ENCODE results near the gene FBXW8. TPM values are rescaled to one million over a fixed set of nuclear protein-coding genes. Genes with fewer than 3 reads are reported as not detected.

Gene FBXW8
- total RNA-seq, 1 experiment from 2014 or later, result 8.2 TPM

DNA sequence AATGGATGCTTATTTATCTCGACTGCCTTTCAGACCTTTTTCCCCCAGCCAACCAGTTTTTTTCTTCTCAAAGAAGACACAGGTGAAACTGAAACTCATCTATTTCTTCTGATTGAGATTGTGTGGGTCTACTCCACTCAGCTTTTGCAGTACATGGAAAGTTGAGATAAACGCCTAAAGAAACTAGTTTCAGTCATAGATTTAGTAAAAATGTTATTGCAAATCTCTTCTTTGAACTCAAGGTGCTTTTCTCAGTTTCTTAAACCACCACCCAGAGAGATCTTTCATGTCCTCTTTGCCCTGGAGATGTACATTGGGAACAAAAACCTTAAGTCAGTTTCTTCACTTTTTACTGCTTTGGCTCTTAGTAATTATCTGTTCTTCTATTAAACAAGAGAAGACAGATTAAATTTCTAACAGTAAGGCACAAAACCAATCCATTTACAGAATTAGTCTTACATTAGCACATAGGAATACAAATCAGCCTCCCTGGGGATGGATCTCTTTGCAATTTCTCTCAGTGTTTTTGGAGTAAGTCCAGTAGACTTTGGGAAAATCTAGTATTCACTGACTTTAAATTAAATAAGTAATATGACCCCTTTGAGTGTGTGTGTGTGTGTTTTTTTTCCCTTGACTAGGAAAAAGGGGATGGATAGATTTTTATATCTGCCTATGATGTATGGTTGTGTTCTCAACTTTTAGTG, 11.6 kb downstream of the FBXW8 start:
- no peak for DNase-seq (ENCODE audit: extremely low read depth, low read depth)

DNA sequence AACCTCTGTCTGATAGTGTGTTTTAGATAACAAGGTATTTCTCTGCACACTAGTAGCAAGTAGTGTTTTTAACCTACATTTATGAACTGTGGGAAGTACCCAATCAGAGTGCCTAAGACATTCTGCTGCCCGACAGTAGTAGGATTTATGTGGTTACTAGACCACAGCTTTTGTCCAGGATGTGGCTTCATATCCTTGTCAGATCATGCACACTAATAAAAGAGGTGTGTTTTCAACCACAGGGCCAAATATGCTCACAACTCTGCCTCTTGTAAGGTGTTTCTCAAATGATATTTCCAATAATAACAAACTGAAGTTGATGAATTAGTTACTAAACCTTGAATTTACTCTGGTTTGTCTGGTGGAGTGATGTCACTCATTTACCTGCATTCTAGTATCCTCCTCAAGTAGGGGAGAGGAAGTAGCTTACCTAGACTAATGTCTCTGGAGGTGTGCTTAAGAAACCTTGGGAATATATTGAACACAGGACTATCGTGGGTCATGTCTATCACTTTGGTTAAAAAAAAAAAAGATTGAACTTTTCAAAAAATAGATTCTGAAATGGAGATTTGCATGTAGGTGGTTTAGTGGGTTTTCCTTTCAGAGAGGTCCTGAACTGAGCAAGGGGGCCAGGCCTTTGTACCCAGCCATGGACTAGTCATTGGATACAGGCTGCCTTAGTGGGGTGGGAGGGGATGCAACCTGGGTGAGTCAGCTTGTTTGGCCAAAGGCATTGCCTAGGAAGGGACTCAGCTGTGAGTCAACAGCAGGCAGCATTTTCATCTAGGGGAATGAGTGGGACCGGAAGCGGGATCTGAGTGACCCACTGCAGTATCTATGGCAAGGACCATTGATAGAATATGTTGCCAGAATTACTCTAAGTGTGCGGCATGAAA, 14.1 kb downstream of the FBXW8 start:
- no peak for DNase-seq (ENCODE audit: extremely low read depth, low read depth)

DNA sequence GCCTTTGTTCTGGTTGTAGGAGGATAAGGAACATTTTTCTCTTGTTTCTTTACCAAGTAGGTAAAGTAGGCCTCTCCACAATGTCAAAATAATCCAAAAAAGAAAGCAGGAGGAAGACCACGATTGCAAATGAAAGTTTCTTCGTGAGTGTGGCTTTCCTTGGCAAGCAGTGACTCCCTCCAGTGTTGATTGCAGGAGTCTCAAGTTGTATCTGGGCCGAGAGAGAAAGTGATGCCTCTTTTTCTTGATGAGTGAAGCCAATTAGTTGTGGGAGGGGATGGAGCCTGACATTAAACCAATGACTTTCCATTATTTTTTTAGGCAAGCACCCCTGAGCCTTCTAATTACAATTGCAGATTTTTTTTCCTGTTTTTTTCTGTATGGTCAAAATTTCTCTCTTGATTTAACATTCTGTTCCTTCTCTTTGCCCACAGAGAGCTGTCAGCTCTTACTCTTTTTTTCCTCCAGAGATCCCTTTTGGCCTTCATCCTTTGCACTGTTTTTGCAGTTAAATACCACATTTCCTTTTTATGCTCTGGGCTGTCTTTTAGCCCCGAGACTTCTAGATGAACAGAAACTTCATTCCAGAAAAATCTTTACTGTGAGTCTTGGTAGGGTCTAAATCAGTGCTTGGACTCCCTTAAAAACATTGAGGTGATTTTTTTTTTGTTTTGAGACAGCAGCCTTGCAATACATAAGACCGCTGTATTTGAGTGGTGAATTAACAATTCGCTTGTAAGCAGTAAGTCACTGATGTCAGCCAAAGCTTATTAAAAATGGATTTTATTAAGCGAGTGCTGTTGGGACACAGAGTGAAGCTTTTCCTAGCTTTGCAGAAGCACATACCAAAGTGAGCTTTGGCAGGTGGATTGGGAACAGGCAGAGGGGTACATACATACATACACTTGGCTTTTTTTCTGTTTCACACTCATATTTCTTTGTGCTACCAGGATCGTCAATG, 15.8 kb downstream of the FBXW8 start:
- no peak for DNase-seq (ENCODE audit: extremely low read depth, low read depth)

DNA sequence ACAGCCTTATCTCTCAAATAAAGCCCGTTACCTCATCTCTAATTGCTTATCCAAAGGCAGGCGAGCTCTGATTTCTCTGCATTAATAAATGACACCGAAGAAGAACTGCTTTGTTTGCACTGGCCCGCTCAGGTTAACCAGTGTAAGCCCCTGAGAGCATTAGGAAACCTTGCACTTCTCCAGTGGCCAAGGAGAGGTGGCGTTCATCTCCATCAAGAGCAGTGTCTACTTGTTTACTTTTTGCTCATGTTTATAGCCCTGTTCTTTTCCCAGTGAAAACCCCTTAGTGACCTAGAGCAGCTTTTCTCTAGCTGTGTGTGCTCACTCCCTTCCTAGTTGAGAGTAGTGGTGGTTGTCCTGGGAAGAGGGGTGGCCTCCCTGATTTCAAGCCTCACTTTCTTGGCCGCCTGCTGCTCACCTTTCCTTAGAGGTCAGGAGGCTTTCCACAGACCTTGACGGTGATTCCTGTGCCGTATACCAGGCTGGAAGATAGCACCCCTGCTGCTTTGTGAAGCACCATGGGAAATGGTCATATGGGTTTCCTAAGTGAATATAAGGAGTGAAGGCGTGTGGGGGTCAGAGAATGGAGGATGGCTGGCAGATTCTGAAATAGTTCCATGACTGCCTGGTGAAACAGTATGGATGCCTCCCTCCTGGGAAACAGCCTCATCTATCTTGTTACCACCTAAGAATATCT, 16.6 kb downstream of the FBXW8 start:
- no peak for DNase-seq (ENCODE audit: extremely low read depth, low read depth)

DNA sequence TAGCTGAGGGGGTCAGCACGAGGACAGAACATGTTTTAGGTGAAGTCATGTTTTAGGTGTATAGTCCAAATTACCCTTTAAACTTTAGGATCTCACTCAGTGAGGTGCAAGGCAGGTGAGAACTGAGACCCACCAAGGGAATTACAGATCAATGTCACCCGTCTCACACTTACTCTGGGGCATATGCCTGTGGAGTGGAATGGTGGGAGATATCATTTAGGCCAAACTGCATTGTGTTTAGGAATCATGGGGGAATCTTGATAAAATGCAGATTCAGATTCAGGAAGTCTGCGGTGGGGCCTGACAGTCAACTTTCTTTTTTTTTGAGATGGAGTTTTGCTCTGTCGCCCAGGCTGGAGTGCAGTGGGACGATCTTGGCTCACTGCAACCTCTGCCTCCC, 17.8 kb downstream of the FBXW8 start:
- DNase-seq (ENCODE audit: extremely low read depth, low read depth), result no peak

DNA sequence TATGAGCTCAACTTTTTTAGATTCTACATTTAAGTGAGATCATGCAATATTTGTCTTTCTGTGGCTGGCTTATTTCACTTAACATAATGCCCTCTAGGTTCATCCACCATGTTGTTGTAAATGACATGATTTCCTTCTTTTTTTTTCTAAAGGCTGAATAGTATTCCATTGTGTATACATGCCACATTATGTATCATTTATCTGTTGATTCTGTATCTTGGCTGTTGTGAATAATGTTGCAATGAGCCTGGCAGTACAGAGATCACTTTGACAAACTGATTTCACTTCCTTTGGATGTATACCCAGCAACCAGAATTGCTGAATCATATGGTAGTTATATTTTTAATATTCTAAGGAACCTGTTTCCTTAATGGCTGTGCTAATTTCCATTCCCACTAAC, 19.1 kb downstream of the FBXW8 start:
- DNase-seq (ENCODE audit: extremely low read depth, low read depth), result no peak

DNA sequence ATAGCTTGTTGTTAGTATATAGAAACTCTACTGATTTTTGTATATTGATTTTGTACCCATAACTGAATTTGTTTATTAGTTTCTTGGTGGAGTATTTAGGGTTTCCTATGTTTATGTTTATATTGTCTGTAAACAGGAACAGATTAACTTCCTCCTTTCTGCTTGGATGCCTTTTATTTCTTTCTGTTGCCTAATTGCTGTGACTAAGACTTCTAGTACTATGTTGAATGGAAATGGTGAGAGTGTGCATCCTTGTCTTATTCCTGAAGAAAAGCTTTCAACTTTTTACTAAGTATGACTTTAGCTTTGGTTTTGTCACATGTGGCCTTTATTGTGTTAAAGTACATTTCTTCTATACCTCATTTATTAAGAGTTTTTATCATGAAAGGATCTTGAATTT, 20.9 kb downstream of the FBXW8 start:
- no peak for DNase-seq (ENCODE audit: extremely low read depth, low read depth)

DNA sequence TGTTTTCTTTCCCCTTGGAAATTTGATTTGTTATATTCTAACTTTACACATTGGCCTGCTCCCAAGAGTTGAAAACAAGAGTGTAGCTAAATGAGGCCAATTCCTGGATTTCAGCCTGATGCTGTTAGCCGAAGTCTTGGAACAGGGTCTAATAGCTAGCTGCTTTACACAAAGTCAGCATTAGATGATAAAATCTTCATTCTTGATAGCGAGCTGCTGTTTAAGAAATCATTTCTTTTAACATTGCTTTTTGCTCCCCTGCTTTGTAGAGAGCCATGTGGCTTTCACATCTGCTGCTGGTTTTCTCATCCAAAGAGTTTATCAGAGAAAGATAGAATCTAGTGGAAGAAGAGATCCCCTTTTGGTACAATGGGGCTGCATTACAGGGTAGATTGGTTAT, 22.3 kb downstream of the FBXW8 start:
- DNase-seq (ENCODE audit: extremely low read depth, low read depth), result no peak

DNA sequence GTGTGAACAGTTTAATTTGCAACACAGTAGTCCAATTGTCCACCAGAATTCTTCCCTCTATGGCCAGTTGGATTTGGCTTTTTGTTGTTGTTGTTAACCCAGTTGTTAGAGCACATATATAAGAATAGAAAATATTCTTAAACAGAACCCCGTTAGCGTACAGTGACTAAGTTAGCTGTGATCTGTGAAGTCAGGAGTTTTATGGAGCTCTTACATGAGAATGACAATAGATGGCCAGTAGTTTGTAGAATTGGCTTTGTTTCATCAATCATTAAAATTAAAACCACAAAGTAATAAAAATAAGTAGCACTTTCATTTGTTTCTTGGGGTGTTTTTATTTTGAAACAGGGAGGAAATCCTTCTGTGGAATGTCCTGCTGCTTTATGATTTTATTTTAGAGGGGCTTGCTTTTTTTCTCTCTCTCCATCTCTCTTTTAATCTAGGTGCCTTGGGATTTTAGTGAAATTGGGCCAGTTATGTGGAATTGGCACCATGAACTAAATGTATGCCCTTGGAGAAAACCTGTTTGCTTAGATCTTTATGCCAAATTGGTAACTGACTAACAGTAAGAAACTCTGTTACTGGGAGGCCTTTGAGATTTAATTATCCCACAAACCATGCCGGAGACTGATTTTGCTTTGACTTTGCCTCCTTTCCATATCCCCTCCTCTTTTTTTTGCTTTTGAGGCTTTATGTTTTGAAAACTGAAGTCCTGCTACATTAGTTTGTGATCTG, 22.9 kb downstream of the FBXW8 start:
- no peak for DNase-seq (ENCODE audit: extremely low read depth, low read depth)

DNA sequence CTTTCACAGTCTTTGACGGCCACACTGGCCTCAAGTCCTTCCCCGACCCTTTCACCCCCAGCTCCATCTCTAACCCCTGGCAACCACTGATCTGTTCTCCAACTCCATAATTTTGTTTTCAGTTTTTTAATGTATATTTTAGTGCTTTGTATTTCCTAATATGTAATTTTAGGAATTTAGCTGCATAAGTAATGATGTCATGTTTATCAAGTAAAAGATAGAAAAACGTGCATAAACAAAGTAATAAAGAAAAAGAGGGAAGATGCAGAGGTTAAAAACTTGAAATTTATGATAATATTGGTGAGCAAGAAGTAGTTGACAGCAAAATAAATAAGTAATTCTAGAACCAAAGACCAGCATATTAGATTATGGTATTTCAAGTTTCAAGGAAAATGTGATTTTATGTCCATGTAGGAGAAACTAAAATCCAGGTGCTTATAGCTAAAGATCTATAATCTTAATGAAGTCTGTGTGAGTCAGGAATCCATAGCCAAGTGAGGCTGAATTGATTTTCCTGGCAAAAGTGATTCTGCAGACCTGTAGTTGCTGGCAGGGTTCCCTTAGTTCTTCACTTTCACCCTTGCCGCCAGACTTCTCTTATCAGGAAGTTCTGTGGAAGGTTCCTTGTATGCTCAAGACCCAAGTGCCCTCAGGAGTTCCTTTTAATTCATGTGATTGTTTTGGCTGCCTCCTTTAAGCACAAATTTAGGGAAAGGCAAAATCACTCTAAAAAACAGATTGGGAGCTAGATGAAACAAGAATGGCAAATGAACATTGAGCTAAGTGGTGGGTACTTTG, 24.4 kb downstream of the FBXW8 start:
- DNase-seq (ENCODE audit: extremely low read depth, low read depth), result no peak

DNA sequence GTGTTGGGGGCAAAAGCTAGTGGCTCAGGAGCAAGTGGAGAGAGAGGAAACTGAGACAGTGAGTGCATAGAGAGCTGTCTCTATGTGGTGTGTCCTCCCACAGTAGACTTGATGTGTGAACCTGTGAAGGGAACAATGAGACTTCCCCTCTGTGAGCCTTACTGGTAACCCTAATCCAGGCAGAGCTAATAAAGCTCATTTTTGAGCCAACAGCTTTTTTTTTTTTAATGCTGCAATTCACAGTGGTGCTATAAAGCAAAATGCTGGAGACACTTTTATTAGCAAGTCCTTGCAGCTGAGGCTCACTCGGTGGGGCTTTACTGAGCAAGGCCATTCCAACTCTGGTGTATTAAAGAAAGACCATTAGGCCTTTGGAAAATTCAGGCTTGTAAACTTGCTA, 26.9 kb downstream of the FBXW8 start:
- DNase-seq (ENCODE audit: extremely low read depth, low read depth), result no peak

DNA sequence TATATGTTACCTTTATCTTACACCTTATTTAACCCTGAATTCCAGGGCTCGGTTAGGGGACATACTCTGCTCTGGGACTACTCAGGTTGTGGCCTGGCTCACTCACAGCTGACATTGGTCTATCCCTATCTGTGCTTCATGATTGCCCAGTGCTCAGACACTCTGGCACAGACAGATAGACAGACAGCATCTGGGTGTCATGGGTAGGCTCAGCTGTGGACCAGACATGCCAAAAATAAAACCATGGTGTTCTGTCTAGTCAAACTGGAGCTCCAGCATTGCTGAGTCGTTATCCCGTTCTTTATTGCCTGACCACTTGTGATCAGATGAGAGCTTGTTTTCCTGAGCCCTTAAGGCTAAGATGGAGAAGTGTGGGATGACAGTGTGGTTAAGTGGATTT, 29.0 kb downstream of the FBXW8 start:
- DNase-seq (ENCODE audit: extremely low read depth, low read depth), result no peak

DNA sequence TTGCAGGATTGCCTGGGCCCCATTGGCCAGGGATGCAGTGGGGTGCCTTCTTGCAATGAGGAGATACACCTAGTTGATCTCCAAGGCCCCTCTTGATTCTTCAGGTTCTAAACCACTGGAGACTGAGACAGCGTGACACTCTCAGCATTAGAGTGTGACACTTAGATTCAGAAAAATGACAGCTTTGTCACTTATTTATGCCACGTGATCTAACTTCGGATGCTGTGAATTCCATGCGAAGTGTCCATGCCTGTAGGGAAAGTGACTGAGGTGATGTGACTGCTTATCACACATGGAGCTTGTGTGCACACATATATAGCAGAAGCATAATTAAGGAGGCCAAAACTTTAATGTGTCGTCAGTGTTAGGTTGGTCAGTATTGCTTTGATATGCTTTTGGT, 30.4 kb downstream of the FBXW8 start:
- no peak for DNase-seq (ENCODE audit: extremely low read depth, low read depth)

DNA sequence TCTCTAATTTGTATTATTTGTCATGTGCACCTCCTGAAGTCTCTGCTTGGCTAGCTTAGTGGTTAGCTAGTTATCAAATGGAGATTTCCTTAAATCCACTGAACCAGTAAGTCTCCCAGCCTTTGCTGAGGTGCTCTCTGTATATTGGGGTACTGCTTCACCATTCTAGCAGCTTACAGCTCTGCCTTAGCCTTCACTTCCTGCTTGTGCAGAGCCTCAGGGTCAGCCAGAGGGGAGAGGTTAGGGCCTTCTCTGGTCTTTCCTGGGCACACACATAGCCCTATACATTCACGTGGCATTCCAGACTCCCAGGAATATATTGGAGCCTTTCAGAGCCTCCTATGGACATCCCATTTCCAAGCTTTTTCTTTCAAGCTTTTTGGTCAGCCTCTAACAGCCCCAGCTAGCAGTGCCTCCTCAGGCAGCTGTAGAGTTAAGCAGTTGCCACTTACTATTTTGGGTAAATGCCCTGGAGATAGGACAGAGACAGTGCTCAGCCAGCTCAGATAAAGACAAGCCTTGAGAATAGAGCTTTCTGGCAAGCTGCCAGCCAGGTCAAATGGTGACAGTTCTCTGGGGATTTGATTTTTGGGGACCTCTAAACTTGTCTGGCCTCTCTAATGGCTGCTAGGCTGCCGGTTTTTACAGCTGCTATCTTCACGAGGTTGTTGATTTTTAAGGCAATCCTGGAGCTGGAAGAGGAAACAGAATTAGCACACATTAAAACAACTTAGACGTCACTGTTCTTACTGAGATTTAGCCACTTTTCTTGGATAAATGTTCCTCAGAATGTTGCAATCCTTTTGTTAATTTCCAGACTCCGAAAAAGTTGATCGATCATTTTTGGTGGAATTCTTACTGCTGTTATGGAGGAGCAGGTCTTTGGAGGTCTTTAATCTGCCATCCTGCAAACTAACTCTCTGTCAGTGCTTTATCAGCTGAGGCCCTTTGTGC, 32.9 kb downstream of the FBXW8 start:
- no peak for DNase-seq (ENCODE audit: extremely low read depth, low read depth)

DNA sequence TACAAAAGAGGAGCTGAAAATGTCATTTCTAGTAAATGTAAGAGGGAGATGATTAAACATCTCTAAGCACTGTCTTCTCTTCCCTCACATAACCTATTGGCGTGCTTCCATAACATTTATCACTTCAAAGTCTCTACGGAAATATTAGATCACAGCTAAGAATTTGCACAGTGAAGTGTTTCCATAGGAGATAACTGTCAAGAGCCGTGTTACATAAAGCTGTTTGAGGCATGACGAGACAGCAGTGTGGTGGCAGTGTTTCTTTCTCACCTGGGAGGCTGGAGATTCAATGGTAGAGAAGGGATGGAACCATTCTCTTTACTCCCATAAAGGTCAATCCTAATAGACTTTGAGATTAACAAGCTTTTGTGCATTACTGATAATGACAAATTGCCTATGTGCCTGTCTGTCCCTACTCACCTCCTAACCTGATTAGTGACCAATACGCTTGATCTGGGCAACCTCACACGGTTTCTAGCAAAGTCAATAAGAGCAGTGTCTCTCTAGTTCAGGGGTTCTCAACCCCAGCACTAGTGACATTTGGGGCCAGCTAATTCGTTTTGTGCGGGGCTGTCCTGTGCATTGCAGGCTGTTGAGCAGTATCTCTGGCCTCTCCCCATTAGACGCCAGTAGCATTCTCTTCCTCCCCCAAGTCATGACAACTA, 35.3 kb downstream of the FBXW8 start:
- DNase-seq (ENCODE audit: extremely low read depth, low read depth), result no peak

DNA sequence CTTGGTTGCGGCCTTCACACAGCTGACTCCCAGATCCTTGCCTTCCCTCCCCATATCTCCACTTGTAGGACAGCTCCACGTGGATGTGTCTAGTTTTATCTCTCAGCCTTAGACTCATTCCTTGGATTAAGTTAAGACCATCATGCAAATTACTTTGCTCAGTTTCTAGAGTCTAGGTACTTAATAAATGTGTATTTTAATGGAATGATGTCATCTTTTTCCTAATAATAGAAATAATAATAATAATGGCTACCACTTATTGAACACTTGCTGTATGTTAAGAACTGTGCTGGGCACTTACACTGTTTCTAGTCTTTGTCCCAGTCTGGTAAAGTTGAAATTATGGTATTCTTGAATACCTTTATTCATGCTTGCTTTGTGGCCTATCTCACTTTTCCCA, 37.5 kb downstream of the FBXW8 start:
- DNase-seq (ENCODE audit: extremely low read depth, low read depth), result no peak

DNA sequence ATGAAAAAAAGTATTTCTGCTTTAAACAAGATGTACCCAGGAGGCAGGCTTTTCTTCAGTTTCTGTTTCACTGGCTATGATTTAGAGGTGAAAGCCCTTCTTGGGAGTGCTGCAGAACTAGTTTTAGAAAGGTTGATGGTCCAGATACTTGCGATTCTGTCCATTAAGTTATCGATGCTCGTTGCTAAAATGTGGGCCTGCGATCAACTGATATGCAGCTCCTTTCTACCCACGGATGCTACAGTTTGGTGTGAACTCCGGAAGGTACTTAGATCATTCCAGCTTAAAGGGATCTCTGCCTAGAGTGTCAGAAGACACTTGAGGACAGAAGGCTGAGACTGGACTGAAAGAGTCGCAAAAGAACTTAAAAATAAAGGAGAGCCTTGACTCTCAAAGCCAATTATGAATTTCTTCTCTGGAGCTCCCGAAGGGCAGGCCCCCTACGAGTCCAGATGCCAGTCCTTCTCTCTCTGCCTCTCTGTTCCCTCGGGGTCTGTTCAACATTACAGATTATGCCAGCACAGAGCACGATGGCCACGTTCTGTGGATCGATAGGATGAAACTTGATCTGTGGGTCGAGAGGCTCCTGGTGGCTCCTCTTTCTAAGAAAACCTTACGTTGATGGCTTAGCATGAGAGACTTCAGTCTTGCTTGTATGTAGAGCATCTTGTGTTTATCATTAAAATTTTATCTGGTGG, 40.0 kb downstream of the FBXW8 start:
- DNase-seq (ENCODE audit: extremely low read depth, low read depth), result no peak
